Type B pancreatic cell (in vitro differentiated cells): ENCODE measurements around the gene ATP6V0E1. TPM values are rescaled to one million over a fixed set of nuclear protein-coding genes. Genes with fewer than 3 reads are reported as not detected.

ENCODE experiments used
- DNase-seq: peaks from one replicate; pipeline ENCODE4 v3.0.0; 2021; ENCODE audit warnings: mixed read lengths; ENCODE audit not compliant: unreplicated experiment; ENCODE audit errors: extremely low spot score
- H3K27ac Mint-ChIP-seq: 2 replicates; pipeline ENCODE4 v1.8.0; 2021; ENCODE audit warnings: mild to moderate bottlenecking, mixed read lengths
- H3K27me3 Mint-ChIP-seq: 2 replicates; pipeline ENCODE4 v1.8.0; 2021; ENCODE audit warnings: mixed read lengths
- H3K36me3 Mint-ChIP-seq: 2 replicates; pipeline ENCODE4 v1.8.0; 2021; ENCODE audit warnings: mixed read lengths
- H3K4me1 Mint-ChIP-seq: one replicate; pipeline ENCODE4 v1.8.0; 2021; ENCODE audit warnings: mixed read lengths; ENCODE audit not compliant: unreplicated experiment
- H3K4me3 Mint-ChIP-seq: 2 replicates; pipeline ENCODE4 v1.8.0; 2021; ENCODE audit warnings: mild to moderate bottlenecking, mixed read lengths
- H3K9me3 Mint-ChIP-seq: 2 replicates; pipeline ENCODE4 v1.8.0; 2021; ENCODE audit warnings: mixed read lengths
- CTCF ChIP-seq: fragments of 200-600 bp; sonication (generic); conservative IDR thresholded peaks from 2 replicates; pipeline ENCODE4 v1.5.0; 2021; ENCODE audit warnings: antibody characterized with exemption, mild to moderate bottlenecking
- total RNA-seq: library from RNA; stranded (reverse); gene quantifications from 2 replicates; pipeline ENCODE4 v1.2.1, GENCODE V29; 2021; ENCODE audit warnings: low replicate concordance

The ATP6V0E1 gene
- total RNA-seq, 1 donor from 2014 or later = 141 TPM

GRCh38 chr5:173035904-173036707, 52.5 kb downstream of the ATP6V0E1 start:
- H3K4me1 Mint-ChIP-seq = no peaks in the 10 kb centered on the region
- H3K9me3 Mint-ChIP-seq = no peaks in the 10 kb centered on the region

GRCh38 chr5:173039188-173039587, 55.6 kb downstream of the ATP6V0E1 start:
- no peak for DNase-seq
- Mint-ChIP-seq H3K4me1 (no peaks in the 10 kb centered on the region), H3K9me3 (no peaks in the 10 kb centered on the region), H3K27me3 (no peaks in the 10 kb centered on the region), H3K4me3 (no peak overlapping the region), H3K27ac (no peak overlapping the region), H3K36me3 (peaks cover 4% of the 10 kb centered on the region)
- no peak for TF ChIP-seq CTCF

More at GRCh38 chr5:173035904-173036707, 52.5 kb downstream of the ATP6V0E1 start:
- peaks cover 4% of the 10 kb centered on the region for H3K36me3 Mint-ChIP-seq
- H3K4me3 Mint-ChIP-seq = no peak overlapping the region
- DNase-seq = no peak
- no peak for TF ChIP-seq CTCF
- H3K27me3 Mint-ChIP-seq = no peaks in the 10 kb centered on the region
- no peak overlapping the region for H3K27ac Mint-ChIP-seq

- H3K4me1 Mint-ChIP-seq = no peaks in the 10 kb centered on the region
- H3K9me3 Mint-ChIP-seq = no peaks in the 10 kb centered on the region
- no peak overlapping the region for H3K27ac Mint-ChIP-seq
- TF ChIP-seq CTCF = no peak
- H3K27me3 Mint-ChIP-seq = no peaks in the 10 kb centered on the region
- peaks cover 4% of the 10 kb centered on the region for H3K36me3 Mint-ChIP-seq
- no peak overlapping the region for H3K4me3 Mint-ChIP-seq
- no peak for DNase-seq
These were observed 56.4 kb downstream of the ATP6V0E1 start for GRCh38 chr5:173039964-173040363.

- no peak for TF ChIP-seq CTCF
- Mint-ChIP-seq H3K27ac (no peak overlapping the region), H3K27me3 (no peaks in the 10 kb centered on the region), H3K4me1 (peaks cover 5% of the 10 kb centered on the region), H3K9me3 (no peaks in the 10 kb centered on the region), H3K4me3 (no peak overlapping the region), H3K36me3 (no peaks in the 10 kb centered on the region)
- DNase-seq = no peak
These were observed 58.6 kb downstream of the ATP6V0E1 start for GRCh38 chr5:173041881-173042762.

- Mint-ChIP-seq H3K4me3 (no peak overlapping the region), H3K9me3 (no peaks in the 10 kb centered on the region), H3K27ac (no peak overlapping the region), H3K27me3 (no peaks in the 10 kb centered on the region), H3K36me3 (no peaks in the 10 kb centered on the region), H3K4me1 (peaks cover 5% of the 10 kb centered on the region)
- no peak for TF ChIP-seq CTCF
- DNase-seq = no peak
These were observed 59.2 kb downstream of the ATP6V0E1 start for GRCh38 chr5:173042763-173043107.
